CD4-positive, alpha-beta T cell treated with Interleukin-17A for 4 hours (primary cell): ENCODE data around the gene FAM117A.
A peak's percentile ranks its signal among the peaks of the same experiment; 100 is the strongest.

Experiments used
- DNase-seq: peaks from one replicate; pipeline ENCODE4 v3.0.0-alpha.2; 2020; ENCODE audit warnings: mixed read lengths

The FAM117A gene

DNA sequence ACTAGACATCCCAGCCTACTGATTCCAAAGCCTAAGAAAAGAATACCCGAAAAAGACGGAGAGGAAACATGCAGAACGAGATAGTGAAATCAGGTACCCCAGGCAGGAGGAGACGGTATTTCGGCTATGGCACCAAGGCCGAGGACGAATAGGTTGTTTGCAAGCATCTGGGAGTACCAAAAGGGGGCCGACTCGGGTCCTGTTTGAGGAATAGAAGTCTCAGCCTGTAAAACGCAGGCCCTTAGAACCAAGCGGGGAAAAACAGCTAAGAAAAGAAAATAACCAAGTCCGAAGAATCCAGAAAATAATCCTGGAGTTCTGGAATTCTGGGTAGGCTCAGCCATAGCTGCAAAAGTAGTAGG, 56.7 kb downstream of the FAM117A start:
- DNase-seq, result peak; percentile 51

DNA sequence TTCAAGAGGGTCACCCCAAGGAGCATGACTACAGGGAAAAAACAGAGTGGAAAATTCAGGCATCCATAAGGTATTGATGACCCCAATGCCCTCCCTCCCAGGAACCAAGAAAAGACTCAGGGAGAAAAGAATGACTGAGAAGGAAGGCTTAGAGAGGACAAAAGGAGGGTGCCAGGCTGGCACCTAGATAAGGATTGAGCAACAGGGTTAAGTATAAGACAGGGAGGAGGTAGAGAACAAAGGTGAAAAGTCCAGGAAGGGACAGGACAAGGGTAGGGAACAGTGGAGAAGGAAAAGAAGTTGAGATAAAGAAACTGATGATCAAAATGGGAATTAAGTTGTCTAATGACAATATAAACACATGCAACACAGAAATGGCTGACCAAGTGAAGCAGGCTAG, 58.7 kb downstream of the FAM117A start:
- DNase-seq, result no peak

GRCh38 chr17:49703557-49704277, 60.2 kb downstream of the FAM117A start:
- DNase-seq, result peak; percentile 23

DNA sequence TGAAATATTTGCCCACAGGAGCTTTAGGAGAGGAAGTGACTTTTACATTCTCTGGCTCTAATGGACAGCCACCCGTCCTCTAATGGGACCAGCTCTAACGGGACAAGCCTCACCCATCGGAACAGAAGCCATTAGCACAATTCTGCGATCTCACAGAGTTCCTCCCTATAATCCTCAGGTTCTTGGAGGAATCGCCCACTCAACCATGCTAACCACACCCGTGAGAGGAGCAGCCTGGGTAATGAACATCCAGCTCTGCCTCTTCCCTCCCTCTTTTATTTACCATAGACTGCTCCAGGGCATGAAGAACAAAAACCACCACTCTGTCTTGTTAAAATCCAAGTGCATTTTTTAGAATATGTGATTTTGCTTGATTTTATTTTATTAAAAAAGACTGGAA, 63.0 kb downstream of the FAM117A start:
- DNase-seq, result no peak

DNA sequence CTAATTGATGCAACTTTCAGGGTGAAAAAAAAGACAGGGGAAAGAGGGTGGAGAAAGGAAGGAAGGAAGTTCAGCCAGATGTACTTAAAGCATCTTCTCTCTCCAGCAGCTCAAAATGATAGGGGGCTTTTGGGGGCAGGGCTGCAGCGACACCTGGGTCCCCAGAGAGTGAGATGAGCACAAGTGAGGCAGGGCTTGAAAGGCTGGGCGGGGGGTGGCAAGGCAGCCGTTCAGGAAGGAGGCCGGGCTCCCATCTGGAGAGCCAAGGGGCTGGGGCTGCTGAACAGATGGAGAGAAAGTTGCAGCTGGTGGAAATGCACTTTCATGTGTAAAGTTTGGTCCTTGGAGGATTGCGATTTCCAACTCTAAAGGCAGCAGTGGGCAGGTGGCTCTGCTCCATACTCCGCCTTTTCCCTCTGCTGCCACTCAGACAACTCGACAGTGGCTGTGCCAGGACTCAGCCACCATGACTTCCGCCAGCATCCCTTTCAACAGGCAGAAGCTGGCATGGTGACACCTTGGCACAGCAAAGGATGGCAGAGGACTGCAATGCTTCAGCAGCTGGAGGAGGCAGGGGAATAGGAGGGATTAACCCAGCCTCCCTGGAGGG, 63.9 kb downstream of the FAM117A start:
- DNase-seq, result no peak

- no peak for DNase-seq
Measured at GRCh38 chr17:49698005-49698404, 65.9 kb downstream of the FAM117A start.

- DNase-seq, result peak; percentile 48
Measured at GRCh38 chr17:49696233-49696761, 67.6 kb downstream of the FAM117A start.

GRCh38 chr17:49695698-49696232, 68.2 kb downstream of the FAM117A start:
- no peak for DNase-seq

- DNase-seq, result peak; percentile 81
Measured at GRCh38 chr17:49694847-49695697, 68.9 kb downstream of the FAM117A start.

- no peak for DNase-seq
Measured at GRCh38 chr17:49692751-49693150, 71.2 kb downstream of the FAM117A start.

GRCh38 chr17:49691677-49692191, 72.2 kb downstream of the FAM117A start:
- no peak for DNase-seq

GRCh38 chr17:49691086-49691676, 72.8 kb downstream of the FAM117A start:
- no peak for DNase-seq

DNA sequence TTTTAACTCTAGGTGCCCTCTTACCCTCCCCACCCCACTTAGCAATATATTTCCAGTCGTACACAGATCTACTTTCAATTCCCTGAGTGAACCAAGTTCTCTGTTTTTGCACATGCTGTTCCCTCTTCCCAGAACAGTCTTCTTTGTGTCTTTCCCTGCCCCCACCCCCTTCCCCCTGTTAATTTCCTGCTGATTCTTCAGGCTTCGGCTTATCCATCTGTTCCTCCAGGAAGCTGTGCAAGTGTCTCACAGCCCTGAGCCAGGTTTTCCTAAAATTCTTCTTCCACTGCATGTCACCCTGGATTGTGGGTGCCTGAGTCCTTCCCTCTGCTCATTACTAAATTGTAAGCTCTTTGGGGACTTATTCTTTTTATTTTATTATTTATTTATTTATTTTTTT, 73.7 kb downstream of the FAM117A start:
- no peak for DNase-seq

- no peak for DNase-seq
Measured at GRCh38 chr17:49688848-49689247, 75.1 kb downstream of the FAM117A start.

GRCh38 chr17:49687878-49688491, 75.9 kb downstream of the FAM117A start:
- peak; percentile 45 for DNase-seq

DNA sequence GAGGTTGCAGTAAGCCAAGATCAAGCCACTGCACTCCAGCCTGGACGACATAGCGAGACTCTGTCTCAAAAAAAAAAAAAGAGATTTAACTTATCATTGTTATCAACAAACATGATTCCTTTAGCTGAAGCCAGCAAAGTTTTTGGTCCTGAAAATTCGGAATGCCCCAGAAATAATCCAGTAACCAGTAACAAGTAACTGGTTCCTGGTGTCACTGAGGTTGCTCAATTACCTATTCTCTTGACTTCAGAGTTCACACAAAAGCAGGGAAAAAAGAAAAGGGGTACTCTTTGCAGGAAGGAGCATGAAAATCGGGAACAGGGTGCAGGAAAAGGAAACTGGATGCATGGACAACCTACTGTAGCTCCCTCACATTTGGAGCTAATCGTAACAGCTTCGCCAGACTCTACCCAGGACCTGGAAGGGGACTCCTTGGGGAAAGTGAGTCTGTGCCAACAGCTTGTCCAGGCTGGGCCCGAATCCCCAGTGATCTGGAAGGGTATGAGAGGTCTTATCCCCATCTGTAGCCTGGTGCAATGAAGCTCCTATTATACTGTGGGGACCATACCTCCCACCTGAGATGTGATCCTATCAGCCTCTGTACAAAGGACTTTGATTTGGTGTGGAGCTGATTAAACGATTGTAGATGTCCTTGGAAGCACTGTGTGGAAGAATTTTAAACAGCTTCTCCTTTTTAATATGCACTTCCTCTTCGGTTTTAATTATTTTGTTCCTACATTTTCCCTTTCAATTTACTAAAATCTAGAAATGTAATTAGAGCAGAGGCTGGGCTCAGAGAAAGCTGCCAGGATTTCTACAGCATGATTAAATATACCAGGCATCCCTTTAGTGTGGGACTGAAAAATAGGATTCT, 82.6 kb downstream of the FAM117A start:
- DNase-seq, result no peak

DNA sequence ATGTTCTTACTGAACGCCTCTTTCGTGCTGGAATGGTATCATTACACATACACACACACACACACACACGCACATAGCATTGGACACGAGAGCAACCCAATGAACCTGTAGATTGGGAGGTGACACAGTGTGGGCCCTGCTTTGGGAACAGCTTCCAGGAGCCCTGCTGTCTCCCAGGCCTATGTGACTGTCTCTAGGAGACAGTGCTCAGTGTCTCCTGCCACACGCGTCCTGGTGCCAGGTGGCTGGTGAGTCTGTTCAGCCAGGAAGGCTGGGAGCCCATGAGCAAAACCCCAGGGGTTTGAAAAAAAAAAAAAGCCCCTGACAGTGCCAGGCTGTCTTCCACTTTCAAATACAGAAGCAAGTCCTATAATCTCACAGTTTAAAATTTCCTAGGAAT, 83.6 kb downstream of the FAM117A start:
- no peak for DNase-seq

- DNase-seq, result peak; percentile 99
Measured at GRCh38 chr17:49677933-49678847, 85.7 kb downstream of the FAM117A start, which contains the start of gene SPOP. TSS of gene SPOP (minus strand) at chr17:49678097. CDS start at chr17:49622810, 55,287 bp downstream.

DNA sequence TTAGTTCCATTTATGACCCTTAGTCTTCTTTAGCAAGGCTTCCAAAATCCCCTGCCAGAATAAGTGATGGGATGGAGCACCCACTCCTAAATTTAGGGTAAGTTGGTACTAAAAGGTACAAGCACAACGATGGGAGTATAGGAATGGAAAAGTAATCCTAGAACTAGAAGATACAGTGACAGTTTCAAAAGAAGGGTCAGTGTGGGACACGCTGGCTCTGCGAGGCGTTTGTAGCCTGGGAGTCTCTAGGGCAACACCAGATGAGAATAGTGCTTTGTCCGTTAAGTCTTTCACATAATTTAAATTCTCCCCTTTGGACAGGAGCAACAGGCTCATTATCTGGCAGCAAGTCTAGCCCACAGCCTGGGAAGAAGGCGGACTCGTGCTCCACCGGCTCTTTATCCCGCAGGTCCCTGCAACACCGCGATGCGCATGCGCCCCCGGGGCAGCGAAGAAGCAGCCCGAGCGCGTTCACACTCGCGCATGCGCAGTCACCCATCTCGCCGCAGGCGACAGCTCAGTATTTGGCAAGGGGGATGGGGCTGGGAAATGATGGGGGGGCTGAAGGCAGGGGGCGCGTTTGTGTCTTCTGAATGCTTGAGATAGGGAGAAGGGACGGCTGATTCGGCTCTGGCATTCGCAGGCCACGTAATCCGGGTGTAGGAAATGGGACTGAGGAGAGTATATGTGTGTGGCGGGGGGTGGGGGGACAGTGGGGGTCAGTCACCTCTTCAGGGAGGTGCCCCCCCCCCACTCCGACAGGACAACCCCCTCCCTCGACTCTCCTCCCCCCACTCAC, 86.6 kb downstream of the FAM117A start:
- peak; percentile 98 for DNase-seq
